K562 (cell line): Measurements from ENCODE around the gene DNAAF3. TPM values are rescaled to one million over a fixed set of nuclear protein-coding genes. Genes with fewer than 3 reads are reported as not detected.

ENCODE experiments used
- ATAC-seq: fragments of 200-7000 bp; cut with Tn5 transposase; 3 replicates; pipeline ENCODE4 v1.9.1; 2020; ENCODE audit warnings: moderate library complexity
- BruUV-seq: library from RNA; stranded (reverse); fragments of 400-500 nt; replicated peaks from 2 replicates; lab custom pipeline; 2021; lab: Mats Ljungman, UMichigan
- CTCF ChIA-PET: fragments of 300-600 bp; formaldehyde crosslinking; extraction: SDS; loops from one replicate; lab custom pipeline; 2021; ENCODE audit warnings: low intra/inter-chr PET ratio; lab: Yijun Ruan, JAX
- POLR2A ChIA-PET: fragments of 300-600, 350-650 bp; sonication (Branson Sonifier 250); formaldehyde crosslinking; extraction: SDS; loops from one replicate; lab custom pipeline; 2021; ENCODE audit warnings: antibody characterized with exemption, inconsistent platforms; lab: Yijun Ruan, JAX
- DNase-seq, 4 experiments: peaks; one replicate each; pipeline versions ENCODE4 v3.0.0 to v3.0.0-alpha.2; 2011 to 2018; ENCODE audit warnings: low spot score in 3 of 4, mixed read lengths in 3 of 4; ENCODE audit errors: extremely low read depth in 1 of 4
- FAIRE-seq: peaks from 2 replicates; lab custom pipeline; 2011; peaks lifted over from hg19 to GRCh38; lab: Jason Lieb, UNC
- H2AFZ ChIP-seq: 2 replicates; pipeline ENCODE4 v1.6.0; 2011; ENCODE audit warnings: low read depth, low read length, control low read depth, inconsistent platforms
- H3K27ac ChIP-seq: fragments of 200-600 bp; 3 replicates; pipeline ENCODE4 v1.8.0; 2011; ENCODE audit warnings: low read depth, mild to moderate bottlenecking, control low read depth, inconsistent platforms, low read length, moderate library complexity, mixed read lengths; ENCODE audit errors: extremely low read depth
- H3K27me3 ChIP-seq, 2 experiments: fragments of 300-600 bp in 1 of 2; 2 replicates in 1 of 2; 3 replicates in 1 of 2; pipeline versions ENCODE4 v1.6.0 to v1.8.0; 2011; ENCODE audit warnings: inconsistent platforms in 2 of 2, low read length in 2 of 2, mild to moderate bottlenecking in 1 of 2, mixed read lengths in 1 of 2, moderate library complexity in 1 of 2; ENCODE audit not compliant: control insufficient read depth in 2 of 2, insufficient read depth in 2 of 2
- H3K36me3 ChIP-seq: fragments of 300-600 bp; 3 replicates; pipeline ENCODE4 v1.8.0; 2011; ENCODE audit warnings: mild to moderate bottlenecking, low read length, inconsistent platforms; ENCODE audit not compliant: control insufficient read depth, insufficient read depth
- H3K4me1 ChIP-seq, 2 experiments: fragments of 200-600 bp in 1 of 2; replicated peaks in 1 of 2; 2 replicates in 1 of 2; 3 replicates in 1 of 2; pipeline versions ENCODE4 v1.5.1 to v1.8.0; 2011; ENCODE audit warnings: inconsistent platforms in 2 of 2, low read length in 2 of 2, mild to moderate bottlenecking in 1 of 2, mixed read lengths in 1 of 2, moderate library complexity in 1 of 2; ENCODE audit not compliant: control insufficient read depth in 2 of 2, insufficient read depth in 2 of 2
- H3K4me2 ChIP-seq: 2 replicates; pipeline ENCODE4 v1.6.1; 2011; ENCODE audit warnings: low read length, control low read depth, inconsistent platforms, mixed read lengths; ENCODE audit not compliant: insufficient read depth
- H3K4me3 ChIP-seq: fragments of 200-600 bp; sonication (generic), shearing (Covaris generic); 2 replicates; pipeline ENCODE4 v1.5.1; 2016; ENCODE audit warnings: control low read depth, inconsistent platforms
- H3K79me2 ChIP-seq: fragments of 200-600 bp; 3 replicates; pipeline ENCODE4 v1.8.0; 2011; ENCODE audit warnings: low read length, inconsistent platforms; ENCODE audit not compliant: control insufficient read depth, insufficient read depth
- H3K9ac ChIP-seq, 2 experiments: 2 replicates each; pipeline versions ENCODE4 v1.6.0 to v1.6.1; 2011; ENCODE audit warnings: low read depth in 2 of 2, low read length in 2 of 2, control low read depth in 1 of 2, inconsistent platforms in 1 of 2, mild to moderate bottlenecking in 1 of 2, mixed read lengths in 1 of 2; ENCODE audit not compliant: insufficient read depth in 1 of 2
- H3K9me1 ChIP-seq: one replicate; pipeline ENCODE4 v1.6.0; 2011; ENCODE audit warnings: inconsistent platforms, mild to moderate bottlenecking, low read length, moderate library complexity; ENCODE audit not compliant: control insufficient read depth, insufficient read depth
- H3K9me3 ChIP-seq: replicated peaks from 2 replicates; pipeline ENCODE4 v1.5.1; 2011; ENCODE audit warnings: low read depth, low read length, inconsistent platforms; ENCODE audit not compliant: control insufficient read depth, insufficient read depth
- H4K20me1 ChIP-seq: replicated peaks from 2 replicates; pipeline ENCODE4 v1.6.1; 2011; ENCODE audit warnings: low read length, inconsistent platforms, mixed read lengths; ENCODE audit not compliant: control insufficient read depth, insufficient read depth
- BHLHE40 ChIP-seq: IDR thresholded peaks from 2 replicates; pipeline ENCODE4 v1.6.1; 2011; ENCODE audit warnings: low read length, improper control_type of control experiment
- EWSR1 ChIP-seq: fragments of 450-650 bp; IDR thresholded peaks from 2 replicates; pipeline ENCODE4 v1.6.1; 2018; ENCODE audit warnings: borderline replicate concordance, mild to moderate bottlenecking, low read depth, moderate library complexity; ENCODE audit not compliant: partially characterized antibody
- FIP1L1 ChIP-seq: fragments of 200-400 bp; formaldehyde crosslinking; IDR thresholded peaks from 2 replicates; pipeline ENCODE4 v1.6.1; 2018; ENCODE audit warnings: mild to moderate bottlenecking, low read depth, low read length; ENCODE audit not compliant: poor library complexity, severe bottlenecking
- FOXJ3 ChIP-seq: sonication (generic); formaldehyde crosslinking; IDR thresholded peaks from 2 replicates; pipeline ENCODE4 v1.4.0; 2020; ENCODE audit warnings: mild to moderate bottlenecking, missing genetic modification reagents
- PCBP1 ChIP-seq: fragments of 200-400 bp; formaldehyde crosslinking; IDR thresholded peaks from 2 replicates; pipeline ENCODE4 v1.6.1; 2018; ENCODE audit warnings: mild to moderate bottlenecking, low read depth, low read length; ENCODE audit not compliant: poor library complexity, severe bottlenecking
- ZBTB17 ChIP-seq: fragments of 450-650 bp; formaldehyde crosslinking; IDR thresholded peaks from 2 replicates; pipeline ENCODE4 v1.4.0; 2020; ENCODE audit warnings: mild to moderate bottlenecking
- WGBS: fragments of 100-300 bp; shearing (Covaris generic); methylation state at CpG from one replicate; pipeline ENCODE4 v1.1.6; 2016; ENCODE audit warnings: low coverage, mixed read lengths; ENCODE audit not compliant: insufficient coverage; ENCODE audit errors: missing lambda C conversion rate; 5-methylcytosine and 5-hydroxymethylcytosine counted together
- in situ Hi-C: fragments of 300-500 bp; cut with MboI; formaldehyde crosslinking; loops from 4 replicates; pipeline ENCODE4 v1.15.0; 2018; ENCODE audit warnings: inconsistent platforms, mixed read lengths
- intact Hi-C: fragments of 100-400 bp; cut with micrococcal nuclease; formaldehyde crosslinking; loops from 2 replicates; pipeline ENCODE4 v1.14.2; 2022
- polyA plus RNA-seq, 8 experiments: library from polyadenylated mRNA; depleted of rRNA in 4 of 8; stranded (reverse) in 5 of 8; unstranded in 3 of 8; fragments of >200 nt; fragmentation: Nextera tagmentation in 2 of 8; fragmentation: Illumina TruSeq in 1 of 8; extraction: Ambion mirVana in 2 of 8; extraction: Trizol in 1 of 8; gene quantifications; 2 replicates each; pipeline versions ENCODE4 v1.2.1 to v1.2.3, GENCODE V29; 2011 to 2014; ENCODE audit warnings: inconsistent platforms in 1 of 8, missing spikeins in 1 of 8
- total RNA-seq, 7 experiments: library from RNA; depleted of rRNA in 6 of 7; stranded (reverse); fragments of >200 nt in 6 of 7; fragmentation: Illumina TruSeq in 2 of 7; extraction: Trizol in 2 of 7; gene quantifications; 2 replicates each; pipeline versions ENCODE4 v1.2.1 to v1.2.3, GENCODE V29; 2011 to 2021; ENCODE audit warnings: low replicate concordance in 1 of 7
- TF ChIP-seq, protein P1 (sequence below): sonication (generic); formaldehyde crosslinking; IDR thresholded peaks from 2 replicates; pipeline ENCODE4 v1.8.0; 2022; ENCODE audit warnings: mild to moderate bottlenecking, missing genetic modification reagents
- TF ChIP-seq, protein P2 (sequence below): sonication (generic); formaldehyde crosslinking; IDR thresholded peaks from 2 replicates; pipeline ENCODE4 v1.8.0; 2022; ENCODE audit warnings: mild to moderate bottlenecking, missing genetic modification reagents, borderline replicate concordance
- TF ChIP-seq, protein P3 (sequence below): fragments of 450-650 bp; IDR thresholded peaks from one replicate; pipeline ENCODE4 v1.6.1; 2018; ENCODE audit warnings: mild to moderate bottlenecking, moderate library complexity; ENCODE audit not compliant: partially characterized antibody

The DNAAF3 gene
- total and polyA plus RNA-seq, 9 of the 15 experiments (the other 6 are each of a cell fraction or from before 2014, with no cell fraction given) = 21.6 to 61.5 (median 43.0) TPM

DNA sequence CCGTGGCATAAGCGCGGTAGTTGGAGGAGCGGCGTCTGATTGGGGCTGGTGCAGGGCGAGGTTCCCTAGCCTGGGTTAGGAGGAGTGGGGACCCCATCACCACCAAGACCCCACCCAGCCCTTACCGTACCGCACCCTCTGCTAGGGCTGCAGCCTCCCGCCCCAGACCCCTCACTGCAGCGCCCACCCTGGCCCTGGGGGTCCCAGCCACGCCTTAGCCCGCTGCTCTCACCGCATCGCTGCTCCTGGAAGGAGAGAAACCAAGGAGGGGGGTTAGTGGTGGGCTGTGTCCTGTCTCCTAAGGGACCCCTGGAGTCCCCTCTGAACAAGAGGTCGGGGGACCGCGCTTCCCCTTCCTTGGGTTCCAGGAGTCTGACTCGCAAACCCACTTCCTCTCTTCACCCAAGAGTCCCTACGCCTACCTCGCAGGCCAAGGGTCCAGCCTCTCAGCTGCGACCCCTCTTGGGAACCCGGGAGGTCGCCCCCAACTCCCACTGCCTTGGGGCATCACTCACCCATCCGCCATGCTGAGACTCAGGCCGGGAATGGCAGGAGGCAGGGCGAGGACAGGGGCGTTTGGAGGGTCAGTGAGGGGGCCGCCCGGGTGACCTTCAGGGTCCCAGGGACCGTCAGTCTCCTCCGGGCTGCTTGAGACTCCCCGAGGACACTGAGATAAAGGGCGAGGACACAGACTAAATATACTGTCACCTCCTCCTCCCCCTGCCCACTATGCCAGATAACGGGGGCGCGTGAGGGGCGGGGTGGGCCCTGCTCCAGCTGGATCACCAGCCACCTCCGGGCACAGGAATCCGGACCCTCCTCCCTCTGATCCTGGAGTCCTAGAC is 9.1 kb downstream of the DNAAF3 start, which contains the start of gene TNNI3:
TSS of gene TNNI3 (minus strand) at position 669 of the 845 bp plus-strand sequence. CDS start at position 526, 143 bp downstream.
- H3K4me2 ChIP-seq = peak within 1 kb of the TSS; percentile 77
- H3K36me3 ChIP-seq = peaks cover 13% of the 10 kb centered on the region; the same call in 1 of the 3 replicates
- in situ Hi-C loops (loop anchor here (25.0 kb wide), 1 partner anchor 980 kb away; the partner anchor contains the start of gene ZNF444), intact Hi-C loops (loop anchor here (10.0 kb wide), 1 partner anchor 348 kb away; no protein-coding TSS in a partner anchor)
- no peaks in the 10 kb centered on the region for H3K9me1 ChIP-seq
- peaks cover 14% of the 10 kb centered on the region for H3K79me2 ChIP-seq
- peaks cover 34 to 67% of the 10 kb centered on the region in 2 experiments for H3K4me1 ChIP-seq
- FAIRE-seq = no peak
- CTCF ChIA-PET = interaction anchor here (1.2 kb wide), 1 partner anchor 11 kb away, joined by 4 read pairs; no protein-coding TSS in a partner anchor
- no peaks in the 10 kb centered on the region for H3K27me3 ChIP-seq
- no peaks in the 10 kb centered on the region for H4K20me1 ChIP-seq
- peak within 1 kb of the TSS; percentile 63 for H2AFZ ChIP-seq
- POLR2A ChIA-PET = interaction anchor here (0.6 to 1.2 kb wide), 3 partner anchors 11 to 94 kb away, joined by 3 to 5 read pairs (median 3); partner anchors contain the start of gene RDH13
- no TSS peak for BruUV-seq
- H3K27ac ChIP-seq = peak within 1 kb of the TSS; percentile 66
- peak within 1 kb of the TSS; percentile 44 to 94 for H3K9ac ChIP-seq
- DNase-seq = peak in 3 of 4 experiments; percentile 25 to 53 (median 28)
- H3K4me3 ChIP-seq = peak within 1 kb of the TSS; percentile 56
- no peak for ATAC-seq
- WGBS = 22% methylated on average over 36 of the region's 39 CpGs
- no peaks in the 10 kb centered on the region for H3K9me3 ChIP-seq
- TF ChIP-seq, protein P1, sequence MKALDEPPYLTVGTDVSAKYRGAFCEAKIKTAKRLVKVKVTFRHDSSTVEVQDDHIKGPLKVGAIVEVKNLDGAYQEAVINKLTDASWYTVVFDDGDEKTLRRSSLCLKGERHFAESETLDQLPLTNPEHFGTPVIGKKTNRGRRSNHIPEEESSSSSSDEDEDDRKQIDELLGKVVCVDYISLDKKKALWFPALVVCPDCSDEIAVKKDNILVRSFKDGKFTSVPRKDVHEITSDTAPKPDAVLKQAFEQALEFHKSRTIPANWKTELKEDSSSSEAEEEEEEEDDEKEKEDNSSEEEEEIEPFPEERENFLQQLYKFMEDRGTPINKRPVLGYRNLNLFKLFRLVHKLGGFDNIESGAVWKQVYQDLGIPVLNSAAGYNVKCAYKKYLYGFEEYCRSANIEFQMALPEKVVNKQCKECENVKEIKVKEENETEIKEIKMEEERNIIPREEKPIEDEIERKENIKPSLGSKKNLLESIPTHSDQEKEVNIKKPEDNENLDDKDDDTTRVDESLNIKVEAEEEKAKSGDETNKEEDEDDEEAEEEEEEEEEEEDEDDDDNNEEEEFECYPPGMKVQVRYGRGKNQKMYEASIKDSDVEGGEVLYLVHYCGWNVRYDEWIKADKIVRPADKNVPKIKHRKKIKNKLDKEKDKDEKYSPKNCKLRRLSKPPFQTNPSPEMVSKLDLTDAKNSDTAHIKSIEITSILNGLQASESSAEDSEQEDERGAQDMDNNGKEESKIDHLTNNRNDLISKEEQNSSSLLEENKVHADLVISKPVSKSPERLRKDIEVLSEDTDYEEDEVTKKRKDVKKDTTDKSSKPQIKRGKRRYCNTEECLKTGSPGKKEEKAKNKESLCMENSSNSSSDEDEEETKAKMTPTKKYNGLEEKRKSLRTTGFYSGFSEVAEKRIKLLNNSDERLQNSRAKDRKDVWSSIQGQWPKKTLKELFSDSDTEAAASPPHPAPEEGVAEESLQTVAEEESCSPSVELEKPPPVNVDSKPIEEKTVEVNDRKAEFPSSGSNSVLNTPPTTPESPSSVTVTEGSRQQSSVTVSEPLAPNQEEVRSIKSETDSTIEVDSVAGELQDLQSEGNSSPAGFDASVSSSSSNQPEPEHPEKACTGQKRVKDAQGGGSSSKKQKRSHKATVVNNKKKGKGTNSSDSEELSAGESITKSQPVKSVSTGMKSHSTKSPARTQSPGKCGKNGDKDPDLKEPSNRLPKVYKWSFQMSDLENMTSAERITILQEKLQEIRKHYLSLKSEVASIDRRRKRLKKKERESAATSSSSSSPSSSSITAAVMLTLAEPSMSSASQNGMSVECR (CRISPR knock-in tag) = 0 out of 2 replicates have a peak, but pooled peaks have one; percentile 53
- TF ChIP-seq PCBP1 (peak; percentile 53), FOXJ3 (CRISPR knock-in tag) (no peak), BHLHE40 (0 out of 2 replicates have a peak, but pooled peaks have one; percentile 9), FIP1L1 (peak; percentile 39), ZBTB17 (CRISPR knock-in tag) (0 out of 2 replicates have a peak, but pooled peaks have one; percentile 14), EWSR1 (no peak)
- TF ChIP-seq, protein P2, sequence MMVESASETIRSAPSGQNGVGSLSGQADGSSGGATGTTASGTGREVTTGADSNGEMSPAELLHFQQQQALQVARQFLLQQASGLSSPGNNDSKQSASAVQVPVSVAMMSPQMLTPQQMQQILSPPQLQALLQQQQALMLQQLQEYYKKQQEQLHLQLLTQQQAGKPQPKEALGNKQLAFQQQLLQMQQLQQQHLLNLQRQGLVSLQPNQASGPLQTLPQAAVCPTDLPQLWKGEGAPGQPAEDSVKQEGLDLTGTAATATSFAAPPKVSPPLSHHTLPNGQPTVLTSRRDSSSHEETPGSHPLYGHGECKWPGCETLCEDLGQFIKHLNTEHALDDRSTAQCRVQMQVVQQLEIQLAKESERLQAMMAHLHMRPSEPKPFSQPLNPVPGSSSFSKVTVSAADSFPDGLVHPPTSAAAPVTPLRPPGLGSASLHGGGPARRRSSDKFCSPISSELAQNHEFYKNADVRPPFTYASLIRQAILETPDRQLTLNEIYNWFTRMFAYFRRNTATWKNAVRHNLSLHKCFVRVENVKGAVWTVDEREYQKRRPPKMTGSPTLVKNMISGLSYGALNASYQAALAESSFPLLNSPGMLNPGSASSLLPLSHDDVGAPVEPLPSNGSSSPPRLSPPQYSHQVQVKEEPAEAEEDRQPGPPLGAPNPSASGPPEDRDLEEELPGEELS (CRISPR knock-in tag) = 0 out of 2 replicates have a peak, but pooled peaks have one; percentile 61
- TF ChIP-seq, protein P3, sequence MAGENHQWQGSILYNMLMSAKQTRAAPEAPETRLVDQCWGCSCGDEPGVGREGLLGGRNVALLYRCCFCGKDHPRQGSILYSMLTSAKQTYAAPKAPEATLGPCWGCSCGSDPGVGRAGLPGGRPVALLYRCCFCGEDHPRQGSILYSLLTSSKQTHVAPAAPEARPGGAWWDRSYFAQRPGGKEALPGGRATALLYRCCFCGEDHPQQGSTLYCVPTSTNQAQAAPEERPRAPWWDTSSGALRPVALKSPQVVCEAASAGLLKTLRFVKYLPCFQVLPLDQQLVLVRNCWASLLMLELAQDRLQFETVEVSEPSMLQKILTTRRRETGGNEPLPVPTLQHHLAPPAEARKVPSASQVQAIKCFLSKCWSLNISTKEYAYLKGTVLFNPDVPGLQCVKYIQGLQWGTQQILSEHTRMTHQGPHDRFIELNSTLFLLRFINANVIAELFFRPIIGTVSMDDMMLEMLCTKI = no peak
